Stimulated activated naive CD8-positive, alpha-beta T cell treated with anti-CD3 and anti-CD28 coated beads, Interleukin-15, Interleukin-2, amounts not matched to agents 100 ng/mL and 50 ng/mL, for 24 hours (primary cell): ENCODE results near the gene PPP6R3.

Experiments used
- H3K27ac Mint-ChIP-seq: one replicate; pipeline ENCODE4 v1.8.0; 2021; ENCODE audit warnings: mild to moderate bottlenecking, mixed read lengths
- H3K27me3 Mint-ChIP-seq: one replicate; pipeline ENCODE4 v1.8.0; 2021; ENCODE audit warnings: mixed read lengths
- H3K36me3 Mint-ChIP-seq: one replicate; pipeline ENCODE4 v1.8.0; 2021; ENCODE audit warnings: low read depth, mixed read lengths
- H3K4me1 Mint-ChIP-seq: one replicate; pipeline ENCODE4 v1.8.0; 2021; ENCODE audit warnings: low read depth, mixed read lengths
- H3K4me3 Mint-ChIP-seq: one replicate; pipeline ENCODE4 v1.8.0; 2021; ENCODE audit warnings: mild to moderate bottlenecking, mixed read lengths
- H3K9me3 Mint-ChIP-seq: one replicate; pipeline ENCODE4 v1.8.0; 2021; ENCODE audit warnings: mixed read lengths

The PPP6R3 gene

GRCh38 chr11:68480193-68480592, 19.6 kb downstream of the PPP6R3 start:
- peaks cover 62% of the 10 kb centered on the region for H3K4me1 Mint-ChIP-seq
- no peak overlapping the region for H3K27ac Mint-ChIP-seq
- H3K36me3 Mint-ChIP-seq: peaks cover 49% of the 10 kb centered on the region

GRCh38 chr11:68480852-68481510, 20.4 kb downstream of the PPP6R3 start:
- Mint-ChIP-seq H3K27me3 (no peaks in the 10 kb centered on the region), H3K36me3 (peaks cover 52% of the 10 kb centered on the region), H3K4me3 (no peak overlapping the region), H3K4me1 (peaks cover 66% of the 10 kb centered on the region), H3K27ac (no peak overlapping the region), H3K9me3 (no peaks in the 10 kb centered on the region)

More at GRCh38 chr11:68480193-68480592, 19.6 kb downstream of the PPP6R3 start:
- Mint-ChIP-seq H3K27me3 (no peaks in the 10 kb centered on the region), H3K4me3 (no peak overlapping the region), H3K9me3 (no peaks in the 10 kb centered on the region)

- peaks cover 73% of the 10 kb centered on the region for H3K4me1 Mint-ChIP-seq
- H3K27ac Mint-ChIP-seq: no peak overlapping the region
- H3K27me3 Mint-ChIP-seq: no peaks in the 10 kb centered on the region
- H3K36me3 Mint-ChIP-seq: peaks cover 50% of the 10 kb centered on the region
- no peaks in the 10 kb centered on the region for H3K9me3 Mint-ChIP-seq
- H3K4me3 Mint-ChIP-seq: no peak overlapping the region
These were observed 21.2 kb downstream of the PPP6R3 start for GRCh38 chr11:68481579-68482240.

GRCh38 chr11:68488623-68489022, 28.1 kb downstream of the PPP6R3 start:
- Mint-ChIP-seq H3K4me3 (no peak overlapping the region), H3K4me1 (peaks cover 86% of the 10 kb centered on the region), H3K36me3 (peaks cover 22% of the 10 kb centered on the region), H3K9me3 (no peaks in the 10 kb centered on the region), H3K27ac (no peak overlapping the region), H3K27me3 (no peaks in the 10 kb centered on the region)

GRCh38 chr11:68495220-68495729, 34.7 kb downstream of the PPP6R3 start:
- Mint-ChIP-seq H3K27ac (no peak overlapping the region), H3K4me3 (no peak overlapping the region), H3K36me3 (peaks cover 4% of the 10 kb centered on the region), H3K4me1 (peaks cover 86% of the 10 kb centered on the region), H3K27me3 (no peaks in the 10 kb centered on the region), H3K9me3 (no peaks in the 10 kb centered on the region)

- H3K9me3 Mint-ChIP-seq: no peaks in the 10 kb centered on the region
- peaks cover 4% of the 10 kb centered on the region for H3K36me3 Mint-ChIP-seq
- H3K27ac Mint-ChIP-seq: no peak overlapping the region
- H3K4me3 Mint-ChIP-seq: no peak overlapping the region
- peaks cover 86% of the 10 kb centered on the region for H3K4me1 Mint-ChIP-seq
- H3K27me3 Mint-ChIP-seq: no peaks in the 10 kb centered on the region
These were observed 35.3 kb downstream of the PPP6R3 start for GRCh38 chr11:68495872-68496271.

- no peaks in the 10 kb centered on the region for H3K9me3 Mint-ChIP-seq
- H3K27me3 Mint-ChIP-seq: no peaks in the 10 kb centered on the region
- H3K27ac Mint-ChIP-seq: no peak overlapping the region
- H3K4me1 Mint-ChIP-seq: peaks cover 84% of the 10 kb centered on the region
- H3K36me3 Mint-ChIP-seq: no peaks in the 10 kb centered on the region
- no peak overlapping the region for H3K4me3 Mint-ChIP-seq
These were observed 37.2 kb downstream of the PPP6R3 start for GRCh38 chr11:68497761-68498160.

- no peaks in the 10 kb centered on the region for H3K27me3 Mint-ChIP-seq
- no peak overlapping the region for H3K27ac Mint-ChIP-seq
- H3K4me3 Mint-ChIP-seq: no peak overlapping the region
- H3K4me1 Mint-ChIP-seq: peaks cover 83% of the 10 kb centered on the region
- no peaks in the 10 kb centered on the region for H3K9me3 Mint-ChIP-seq
- H3K36me3 Mint-ChIP-seq: no peaks in the 10 kb centered on the region
These were observed 37.8 kb downstream of the PPP6R3 start for GRCh38 chr11:68498321-68498720.

GRCh38 chr11:68498903-68499883, 38.6 kb downstream of the PPP6R3 start:
- Mint-ChIP-seq H3K27ac (no peak overlapping the region), H3K4me1 (peaks cover 91% of the 10 kb centered on the region), H3K9me3 (no peaks in the 10 kb centered on the region), H3K36me3 (no peaks in the 10 kb centered on the region), H3K27me3 (no peaks in the 10 kb centered on the region), H3K4me3 (no peak overlapping the region)

- H3K36me3 Mint-ChIP-seq: no peaks in the 10 kb centered on the region
- no peak overlapping the region for H3K27ac Mint-ChIP-seq
- H3K4me3 Mint-ChIP-seq: no peak overlapping the region
- no peaks in the 10 kb centered on the region for H3K9me3 Mint-ChIP-seq
- H3K27me3 Mint-ChIP-seq: no peaks in the 10 kb centered on the region
- H3K4me1 Mint-ChIP-seq: peaks cover 91% of the 10 kb centered on the region
These were observed 39.7 kb downstream of the PPP6R3 start for GRCh38 chr11:68500206-68500605.

- H3K9me3 Mint-ChIP-seq: no peaks in the 10 kb centered on the region
- H3K36me3 Mint-ChIP-seq: peaks cover 5% of the 10 kb centered on the region
- peaks cover 91% of the 10 kb centered on the region for H3K4me1 Mint-ChIP-seq
- no peak overlapping the region for H3K4me3 Mint-ChIP-seq
- no peak overlapping the region for H3K27ac Mint-ChIP-seq
- no peaks in the 10 kb centered on the region for H3K27me3 Mint-ChIP-seq
These were observed 41.3 kb downstream of the PPP6R3 start for GRCh38 chr11:68501813-68502212.

GRCh38 chr11:68503251-68503687, 42.7 kb downstream of the PPP6R3 start:
- Mint-ChIP-seq H3K27me3 (no peaks in the 10 kb centered on the region), H3K27ac (peak overlapping the region; percentile 6), H3K36me3 (peaks cover 13% of the 10 kb centered on the region), H3K4me1 (peaks cover 90% of the 10 kb centered on the region), H3K9me3 (no peaks in the 10 kb centered on the region), H3K4me3 (no peak overlapping the region)

- no peak overlapping the region for H3K27ac Mint-ChIP-seq
- peaks cover 17% of the 10 kb centered on the region for H3K36me3 Mint-ChIP-seq
- no peaks in the 10 kb centered on the region for H3K27me3 Mint-ChIP-seq
- no peaks in the 10 kb centered on the region for H3K9me3 Mint-ChIP-seq
- H3K4me1 Mint-ChIP-seq: peaks cover 90% of the 10 kb centered on the region
- H3K4me3 Mint-ChIP-seq: no peak overlapping the region
These were observed 43.2 kb downstream of the PPP6R3 start for GRCh38 chr11:68503792-68504191.

GRCh38 chr11:68504432-68505066, 44.0 kb downstream of the PPP6R3 start:
- Mint-ChIP-seq H3K4me1 (peaks cover 88% of the 10 kb centered on the region), H3K9me3 (no peaks in the 10 kb centered on the region), H3K36me3 (peaks cover 22% of the 10 kb centered on the region), H3K27ac (no peak overlapping the region), H3K27me3 (no peaks in the 10 kb centered on the region), H3K4me3 (no peak overlapping the region)
